Measurements from ENCODE around the gene IPO13. TPM values are rescaled to one million over a fixed set of nuclear protein-coding genes. Genes with fewer than 3 reads are reported as not detected.

The IPO13 gene
- total RNA-seq, 4 donors from 2014 or later, result 81.9 to 171 (median 105) TPM

DNA sequence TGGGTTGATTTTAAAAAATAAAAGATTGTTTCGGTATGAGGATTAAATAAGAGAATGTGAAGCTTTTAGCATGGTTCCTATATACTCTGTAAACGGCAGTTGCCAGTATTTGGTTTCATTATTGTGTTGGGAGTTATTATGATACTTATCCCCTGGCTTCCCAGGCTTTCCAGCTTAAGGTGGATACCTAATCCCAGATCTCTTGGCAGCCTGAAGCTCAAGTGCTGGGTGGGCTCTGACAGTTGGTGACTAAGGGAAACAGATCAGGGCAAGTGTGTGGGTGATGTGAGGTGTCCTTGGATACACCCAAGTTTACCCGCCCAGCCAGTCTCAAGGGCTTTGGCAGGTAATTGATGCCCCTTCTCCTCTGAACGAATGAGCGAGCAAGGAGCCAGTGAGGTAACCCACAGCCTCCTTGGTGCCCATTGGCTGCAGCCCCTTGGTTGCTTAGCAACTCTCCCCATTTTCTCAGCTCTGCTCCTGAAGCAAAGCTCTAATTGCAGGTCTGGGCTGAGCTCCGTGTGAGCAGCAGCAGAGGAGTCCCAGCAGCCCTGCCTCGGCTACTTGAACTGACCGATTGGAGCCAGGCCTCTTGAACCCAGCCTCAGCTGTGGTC lies 6.1 kb downstream of the IPO13 start:
- H3K27ac ChIP-seq, result peak overlapping the region; percentile 56 to 97 (median 94)
- in situ Hi-C loops (cut with MboI; ENCODE audit: low sequenced_read_pairs in 4 of 4), result no loop called here

DNA sequence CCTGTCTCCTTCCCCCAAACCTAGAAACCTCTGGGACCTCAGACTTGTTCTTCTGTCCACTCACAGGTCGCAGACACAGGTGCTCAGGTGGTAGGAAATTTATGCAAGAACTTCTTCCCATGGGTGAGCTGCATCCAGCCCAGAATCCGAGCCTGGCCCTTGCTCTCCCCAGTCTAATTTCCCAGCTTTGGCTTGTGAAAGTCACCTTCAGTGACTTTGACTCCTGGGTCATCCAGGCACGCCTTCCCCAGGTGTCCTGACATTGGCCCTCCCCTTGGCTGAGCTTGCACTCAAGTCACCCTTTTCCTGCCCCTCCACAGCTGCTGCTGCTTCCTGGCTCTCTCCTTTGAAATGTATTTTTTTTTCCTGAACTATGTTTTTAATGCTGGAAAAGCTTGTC lies 6.6 kb downstream of the IPO13 start:
- Histone ChIP-seq H3K27me3 (no peaks in the 10 kb centered on the region), H3K9me3 (no peaks in the 10 kb centered on the region), H3K36me3 (peaks cover 0 to 37% of the 10 kb centered on the region in 2 donors), H3K4me3 (no peak overlapping the region), H3K4me1 (peaks cover 72% of the 10 kb centered on the region in 2 donors), H3K27ac (peak overlapping the region; percentile 33 to 97 (median 73))
- TF ChIP-seq, protein P1, sequence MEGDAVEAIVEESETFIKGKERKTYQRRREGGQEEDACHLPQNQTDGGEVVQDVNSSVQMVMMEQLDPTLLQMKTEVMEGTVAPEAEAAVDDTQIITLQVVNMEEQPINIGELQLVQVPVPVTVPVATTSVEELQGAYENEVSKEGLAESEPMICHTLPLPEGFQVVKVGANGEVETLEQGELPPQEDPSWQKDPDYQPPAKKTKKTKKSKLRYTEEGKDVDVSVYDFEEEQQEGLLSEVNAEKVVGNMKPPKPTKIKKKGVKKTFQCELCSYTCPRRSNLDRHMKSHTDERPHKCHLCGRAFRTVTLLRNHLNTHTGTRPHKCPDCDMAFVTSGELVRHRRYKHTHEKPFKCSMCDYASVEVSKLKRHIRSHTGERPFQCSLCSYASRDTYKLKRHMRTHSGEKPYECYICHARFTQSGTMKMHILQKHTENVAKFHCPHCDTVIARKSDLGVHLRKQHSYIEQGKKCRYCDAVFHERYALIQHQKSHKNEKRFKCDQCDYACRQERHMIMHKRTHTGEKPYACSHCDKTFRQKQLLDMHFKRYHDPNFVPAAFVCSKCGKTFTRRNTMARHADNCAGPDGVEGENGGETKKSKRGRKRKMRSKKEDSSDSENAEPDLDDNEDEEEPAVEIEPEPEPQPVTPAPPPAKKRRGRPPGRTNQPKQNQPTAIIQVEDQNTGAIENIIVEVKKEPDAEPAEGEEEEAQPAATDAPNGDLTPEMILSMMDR (IDR thresholded peaks at IDR 0.05 in 4 of 5, conservative IDR thresholded peaks at IDR 0.05 in 1 of 5), result no peak
- no peak for TF ChIP-seq POLR2A (IDR thresholded peaks at IDR 0.05)
- DNase-seq (no peak), ATAC-seq (no peak)
- intact Hi-C loops (cut with DNase I; ENCODE audit: low total_unique reads) (loop anchor here (5.0 kb wide), 1 partner anchor 824 kb away; the partner anchor contains the start of gene RPS8), in situ Hi-C loops (cut with MboI; ENCODE audit: low sequenced_read_pairs in 4 of 4) (no loop called here)

More for the DNA sequence above, 6.1 kb downstream of the IPO13 start:
- no peak overlapping the region for H3K4me3 ChIP-seq
- H3K27me3 ChIP-seq, result no peaks in the 10 kb centered on the region
- peaks cover 0 to 32% of the 10 kb centered on the region in 2 donors for H3K36me3 ChIP-seq
- intact Hi-C loops (cut with DNase I; ENCODE audit: low total_unique reads), result loop anchor here (5.0 kb wide), 1 partner anchor 824 kb away; the partner anchor contains the start of gene RPS8
- no peaks in the 10 kb centered on the region for H3K9me3 ChIP-seq
- ATAC-seq (no peak), DNase-seq (no peak)
- no peak for TF ChIP-seq POLR2A (IDR thresholded peaks at IDR 0.05)
- TF ChIP-seq, protein P1 (IDR thresholded peaks at IDR 0.05 in 4 of 5, conservative IDR thresholded peaks at IDR 0.05 in 1 of 5), result no peak
- peaks cover 77% of the 10 kb centered on the region in 2 donors for H3K4me1 ChIP-seq

DNA sequence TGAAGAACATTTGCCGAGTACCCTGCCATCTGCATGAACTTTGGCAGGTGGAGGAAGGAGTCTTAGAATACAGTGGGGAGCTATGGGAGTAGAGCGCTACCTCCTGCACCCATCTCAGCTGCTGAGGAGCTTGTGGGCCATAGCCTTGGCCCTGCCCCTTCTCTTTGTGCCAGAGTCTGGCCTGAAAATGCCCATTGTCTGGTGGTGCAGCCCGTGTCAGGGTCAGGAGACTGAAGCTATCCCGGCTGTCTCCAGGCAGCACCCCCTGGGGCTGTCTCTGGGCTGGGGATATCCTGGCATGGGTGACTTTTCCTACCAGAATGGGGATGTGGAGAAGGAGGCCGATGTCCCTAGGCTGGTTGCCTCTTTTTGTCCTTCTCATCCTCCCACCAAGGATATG lies 7.3 kb downstream of the IPO13 start:
- intact Hi-C loops (cut with DNase I; ENCODE audit: low total_unique reads), result loop anchor here (5.0 kb wide), 1 partner anchor 823 kb away; the partner anchor contains the start of gene RPS8
- no peak for DNase-seq
- Histone ChIP-seq H3K27ac (peak overlapping the region in 3 of 4 donors; percentile 33 to 97 (median 56)), H3K9me3 (no peaks in the 10 kb centered on the region), H3K4me3 (no peak overlapping the region), H3K4me1 (peaks cover 65% of the 10 kb centered on the region in 2 donors), H3K36me3 (peaks cover 0 to 44% of the 10 kb centered on the region in 2 donors), H3K27me3 (no peaks in the 10 kb centered on the region)
- no peak for ATAC-seq
- no peak for TF ChIP-seq POLR2A (IDR thresholded peaks at IDR 0.05)
- TF ChIP-seq, protein P1 (IDR thresholded peaks at IDR 0.05 in 4 of 5, conservative IDR thresholded peaks at IDR 0.05 in 1 of 5), result no peak
- in situ Hi-C loops (cut with MboI; ENCODE audit: low sequenced_read_pairs in 4 of 4), result no loop called here

DNA sequence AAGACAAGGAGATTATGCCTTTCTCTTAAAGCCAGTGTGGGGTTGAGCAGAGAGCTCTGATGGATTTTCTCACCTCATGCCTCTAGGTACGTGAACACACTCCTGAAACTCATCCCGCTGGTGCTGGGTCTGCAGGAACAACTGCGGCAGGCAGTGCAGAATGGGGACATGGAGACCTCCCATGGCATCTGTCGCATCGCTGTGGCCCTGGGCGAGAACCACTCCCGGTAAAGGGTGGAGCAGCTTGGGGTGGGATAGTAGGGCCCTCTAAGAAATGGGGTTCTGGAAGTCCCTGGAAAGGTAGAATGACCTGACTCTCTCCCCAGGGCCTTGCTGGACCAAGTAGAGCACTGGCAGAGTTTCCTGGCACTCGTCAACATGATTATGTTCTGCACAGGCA lies 9.5 kb downstream of the IPO13 start:
- in situ Hi-C loops (cut with MboI; ENCODE audit: low sequenced_read_pairs in 4 of 4), result no loop called here

More for the DNA sequence above, 9.5 kb downstream of the IPO13 start:
- Histone ChIP-seq H3K36me3 (peaks cover 0 to 54% of the 10 kb centered on the region in 2 donors), H3K27me3 (no peaks in the 10 kb centered on the region), H3K4me3 (no peak overlapping the region), H3K9me3 (no peaks in the 10 kb centered on the region), H3K27ac (peak overlapping the region in 2 of 4 donors; percentile 26 to 72), H3K4me1 (peaks cover 43 to 44% of the 10 kb centered on the region in 2 donors)
- no peak for DNase-seq
- intact Hi-C loops (cut with DNase I; ENCODE audit: low total_unique reads), result no loop called here
- no peak for ATAC-seq
- TF ChIP-seq POLR2A (IDR thresholded peaks at IDR 0.05), result no peak
- TF ChIP-seq, protein P1 (IDR thresholded peaks at IDR 0.05 in 4 of 5, conservative IDR thresholded peaks at IDR 0.05 in 1 of 5), result no peak

Data from gastrocnemius medialis (tissue), 4 donors.